NB4 (cell line): ENCODE data around the gene CIC.

Source experiments
- DNase-seq: peaks from one replicate; pipeline ENCODE4 v3.0.0; 2010; ENCODE audit warnings: low read depth
- H3K4me3 ChIP-seq: one replicate; pipeline ENCODE4 v1.5.1; 2011; ENCODE audit warnings: mild to moderate bottlenecking, low read depth, low read length, moderate library complexity
- MYC ChIP-seq: IDR thresholded peaks from 2 replicates; pipeline ENCODE4 v1.6.1; 2011; ENCODE audit warnings: low read depth, low read length
- POLR2A ChIP-seq: IDR thresholded peaks from 2 replicates; pipeline ENCODE4 v1.6.1; 2011; ENCODE audit warnings: mild to moderate bottlenecking; ENCODE audit not compliant: insufficient read length; ENCODE audit errors: extremely low read depth
- TF ChIP-seq, protein P1 (sequence below): IDR thresholded peaks from 2 replicates; pipeline ENCODE4 v1.6.1; 2011; ENCODE audit warnings: low read depth, low read length
- TF ChIP-seq, protein P2 (sequence below): IDR thresholded peaks from one replicate; pipeline ENCODE4 v1.5.1; 2012; ENCODE audit warnings: low read depth, low read length

CIC gene

DNA sequence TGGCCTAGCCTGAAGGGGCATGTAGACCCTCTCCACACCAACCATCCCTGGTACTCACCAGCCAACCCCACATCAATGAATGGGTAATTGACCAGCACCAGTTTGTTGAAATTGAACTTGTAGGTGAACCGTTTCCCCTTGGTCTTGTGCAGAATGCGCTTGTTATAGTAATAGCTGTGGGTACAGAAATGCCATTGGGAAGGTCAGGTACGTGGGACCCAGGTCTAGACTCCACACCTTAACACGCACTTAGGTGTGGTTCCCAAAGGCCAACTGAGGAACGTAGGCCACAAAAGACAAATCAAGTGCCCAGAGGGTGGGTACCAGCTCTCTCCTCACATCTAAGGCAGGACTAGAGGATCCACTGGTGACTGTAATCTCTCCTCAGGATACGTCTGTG is 19.3 kb upstream of the CIC start:
- no peak overlapping the region for H3K4me3 ChIP-seq
- no peak for DNase-seq
- TF ChIP-seq, protein P1, sequence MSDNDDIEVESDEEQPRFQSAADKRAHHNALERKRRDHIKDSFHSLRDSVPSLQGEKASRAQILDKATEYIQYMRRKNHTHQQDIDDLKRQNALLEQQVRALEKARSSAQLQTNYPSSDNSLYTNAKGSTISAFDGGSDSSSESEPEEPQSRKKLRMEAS = no peak
- TF ChIP-seq, protein P2, sequence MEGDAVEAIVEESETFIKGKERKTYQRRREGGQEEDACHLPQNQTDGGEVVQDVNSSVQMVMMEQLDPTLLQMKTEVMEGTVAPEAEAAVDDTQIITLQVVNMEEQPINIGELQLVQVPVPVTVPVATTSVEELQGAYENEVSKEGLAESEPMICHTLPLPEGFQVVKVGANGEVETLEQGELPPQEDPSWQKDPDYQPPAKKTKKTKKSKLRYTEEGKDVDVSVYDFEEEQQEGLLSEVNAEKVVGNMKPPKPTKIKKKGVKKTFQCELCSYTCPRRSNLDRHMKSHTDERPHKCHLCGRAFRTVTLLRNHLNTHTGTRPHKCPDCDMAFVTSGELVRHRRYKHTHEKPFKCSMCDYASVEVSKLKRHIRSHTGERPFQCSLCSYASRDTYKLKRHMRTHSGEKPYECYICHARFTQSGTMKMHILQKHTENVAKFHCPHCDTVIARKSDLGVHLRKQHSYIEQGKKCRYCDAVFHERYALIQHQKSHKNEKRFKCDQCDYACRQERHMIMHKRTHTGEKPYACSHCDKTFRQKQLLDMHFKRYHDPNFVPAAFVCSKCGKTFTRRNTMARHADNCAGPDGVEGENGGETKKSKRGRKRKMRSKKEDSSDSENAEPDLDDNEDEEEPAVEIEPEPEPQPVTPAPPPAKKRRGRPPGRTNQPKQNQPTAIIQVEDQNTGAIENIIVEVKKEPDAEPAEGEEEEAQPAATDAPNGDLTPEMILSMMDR = no peak
- no peak for TF ChIP-seq POLR2A
- TF ChIP-seq MYC = no peak

DNA sequence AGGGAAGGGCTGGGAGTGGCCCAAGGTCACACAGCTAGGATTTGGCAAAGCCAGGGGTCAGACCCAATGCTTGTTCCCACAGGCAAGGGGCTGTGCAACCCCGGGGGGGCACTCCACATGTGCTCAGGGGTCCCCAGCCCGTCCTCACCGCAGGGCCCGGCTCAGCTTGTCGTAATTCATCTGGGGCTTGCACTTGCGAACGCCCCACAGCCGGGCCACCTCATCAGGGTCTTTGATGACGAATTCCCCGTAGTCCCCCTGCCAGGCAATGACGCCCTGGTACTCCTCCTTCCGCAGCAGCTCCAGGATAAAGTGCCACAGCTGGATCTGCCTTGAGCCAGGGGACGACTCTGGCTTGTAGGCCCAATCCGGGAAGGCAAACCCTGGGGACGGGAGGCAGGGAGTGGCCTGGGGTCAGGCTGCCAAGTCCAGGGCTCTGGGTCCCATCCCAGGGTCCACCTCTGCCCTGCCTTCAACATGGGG is 18.8 kb upstream of the CIC start:
- no peak for TF ChIP-seq MYC
- no peak for TF ChIP-seq POLR2A
- TF ChIP-seq, protein P2 = no peak
- TF ChIP-seq, protein P1 = no peak
- H3K4me3 ChIP-seq = no peak overlapping the region
- DNase-seq = no peak

DNA sequence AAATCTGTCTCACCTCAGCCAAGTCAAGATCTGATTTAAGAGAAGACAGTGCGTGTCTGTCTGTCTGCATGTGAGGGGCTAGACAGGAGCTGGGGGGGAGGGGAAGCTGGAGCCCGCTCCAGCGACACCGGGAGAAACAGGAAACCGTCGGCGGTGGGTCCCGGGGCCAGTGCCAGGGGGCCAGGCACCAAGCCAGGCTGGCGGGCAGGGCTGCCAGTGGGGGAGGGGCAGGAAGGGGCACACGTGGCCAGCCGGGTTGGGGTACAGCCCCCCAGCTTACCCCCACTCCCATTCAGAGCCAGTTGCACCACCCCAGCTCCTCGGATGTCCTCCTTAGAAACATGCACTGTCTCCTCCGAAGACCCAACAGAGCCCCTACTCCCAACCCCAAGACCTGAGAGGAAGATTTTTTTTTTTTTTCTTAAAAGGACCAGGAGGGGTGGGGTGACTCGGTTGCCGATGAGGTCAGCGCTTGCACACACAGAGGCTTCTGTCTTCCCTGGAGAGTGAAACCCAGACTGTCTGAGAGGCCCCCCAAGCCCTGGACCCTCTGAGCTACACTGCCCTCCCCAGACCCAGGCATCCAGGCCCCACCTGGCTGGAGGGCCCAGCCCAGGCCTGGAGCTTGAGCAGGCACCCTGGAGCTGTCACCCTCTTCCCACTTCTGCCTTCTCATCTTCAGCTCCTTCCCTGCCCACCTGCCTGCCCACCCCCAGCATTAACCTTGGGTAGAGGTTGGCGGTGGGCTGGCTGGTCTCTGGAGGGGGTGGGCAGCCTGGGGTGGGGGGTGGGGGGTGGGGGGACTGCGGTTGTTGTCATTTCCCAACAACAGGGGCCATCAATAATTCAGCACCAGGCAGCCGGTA is 18.2 kb upstream of the CIC start:
- DNase-seq = no peak
- no peak for TF ChIP-seq MYC
- no peak for TF ChIP-seq POLR2A
- TF ChIP-seq, protein P1 = no peak
- TF ChIP-seq, protein P2 = no peak
- no peak overlapping the region for H3K4me3 ChIP-seq

DNA sequence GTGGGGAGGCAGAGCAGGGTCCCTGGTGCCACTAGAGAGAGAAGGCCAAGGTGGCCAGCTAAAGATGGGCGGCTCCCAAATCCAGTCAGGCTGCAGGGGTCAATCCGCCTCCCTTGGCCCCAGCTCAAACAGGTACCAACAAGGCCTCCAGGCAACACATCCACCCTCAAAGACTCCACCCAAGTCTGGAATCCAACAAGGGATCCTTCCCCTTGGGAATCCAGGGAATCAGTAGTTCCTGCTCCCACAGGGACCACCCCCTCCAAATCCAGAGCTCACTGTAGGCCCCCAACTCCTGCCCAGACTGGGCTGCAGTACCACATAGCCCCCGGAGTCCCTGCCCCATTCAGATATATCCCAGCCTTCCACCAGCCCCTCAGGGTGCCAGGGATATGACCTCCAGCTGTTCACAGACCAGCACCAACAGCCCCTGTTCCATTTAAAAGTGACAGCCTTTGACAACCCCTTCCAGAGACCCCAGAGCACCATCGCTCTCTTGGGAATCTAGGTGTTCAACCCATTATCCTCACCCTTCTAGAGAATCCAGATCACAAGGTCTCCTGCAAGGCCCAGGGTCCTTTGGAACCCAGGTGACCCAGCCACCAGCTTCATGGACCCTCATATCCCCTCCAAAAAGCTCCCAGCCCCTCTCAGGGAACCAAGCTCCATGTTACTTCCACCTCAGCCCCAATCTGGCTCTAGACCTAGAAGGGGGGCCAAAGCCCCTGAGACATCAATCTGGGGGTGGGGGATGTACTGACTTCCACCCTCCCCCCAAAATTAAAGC is 17.3 kb upstream of the CIC start:
- TF ChIP-seq, protein P1 = no peak
- no peak for TF ChIP-seq POLR2A
- TF ChIP-seq, protein P2 = no peak
- TF ChIP-seq MYC = no peak
- DNase-seq = no peak
- no peak overlapping the region for H3K4me3 ChIP-seq

DNA sequence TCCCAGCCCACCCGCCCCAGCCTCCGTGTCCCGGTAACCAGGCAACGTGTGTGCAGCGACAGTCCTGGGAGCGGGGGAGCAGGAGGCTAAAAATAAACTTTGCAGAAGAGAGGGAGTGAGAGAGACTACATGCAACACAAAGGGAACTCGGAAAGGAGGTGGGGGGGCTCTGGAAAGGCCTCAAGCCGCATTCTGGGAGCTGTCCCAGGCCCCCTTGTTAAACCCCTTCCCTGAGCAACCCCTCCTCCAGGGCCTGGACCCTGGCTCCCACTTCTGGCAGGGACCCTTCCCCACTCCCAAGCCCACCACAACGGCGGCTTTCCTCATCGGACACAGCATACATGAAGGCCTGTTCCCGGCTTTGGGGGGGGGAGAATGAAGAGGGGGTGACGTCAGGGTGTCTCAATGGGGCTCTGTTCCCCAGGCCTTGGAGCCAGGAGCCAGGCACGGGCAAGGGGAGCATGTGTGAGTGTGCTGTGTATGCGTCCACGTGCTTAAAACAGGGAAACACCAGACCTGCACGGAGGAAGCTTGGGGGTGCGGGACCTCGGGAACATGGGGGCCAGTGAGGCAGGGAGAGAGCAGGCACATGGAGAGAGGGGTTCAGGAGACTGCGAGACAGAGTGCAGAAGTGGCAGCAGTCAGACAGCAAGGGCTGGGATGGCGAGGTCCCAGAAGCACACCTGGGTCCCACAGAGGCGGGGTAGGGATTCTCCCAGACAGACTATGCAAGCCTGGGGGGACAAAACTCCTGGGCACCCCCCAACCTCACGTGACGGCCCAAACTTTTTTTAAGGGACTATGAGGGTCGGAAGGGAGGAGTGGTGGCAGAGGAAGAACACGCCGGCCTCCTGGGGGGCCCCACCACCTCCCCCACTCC is 16.4 kb upstream of the CIC start:
- H3K4me3 ChIP-seq = peak overlapping the region; percentile 64
- DNase-seq = no peak
- TF ChIP-seq, protein P1 = peak; percentile 19; the same call in 1 of the 2 replicates
- no peak for TF ChIP-seq MYC
